DMS79 (cell line): ENCODE measurements around the gene IP6K1.
"Not testable (repeated sequence)": the region's sequence is repeated elsewhere in the genome, so short reads cannot be mapped to it uniquely, and the experiment has no call there.

Experiments used
- DNase-seq: peaks from one replicate; lab custom pipeline; 2025; lab: John Stamatoyannopoulos, UW

Gene IP6K1

GRCh38 chr3:49786357-49787181 lies at the start of gene IP6K1:
Gene IP6K1, minus strand, starts transcription at chr3:49786542. Its CDS starts 38,502 bp downstream, at chr3:49748040.
- DNase-seq, result peak; percentile 89

DNA sequence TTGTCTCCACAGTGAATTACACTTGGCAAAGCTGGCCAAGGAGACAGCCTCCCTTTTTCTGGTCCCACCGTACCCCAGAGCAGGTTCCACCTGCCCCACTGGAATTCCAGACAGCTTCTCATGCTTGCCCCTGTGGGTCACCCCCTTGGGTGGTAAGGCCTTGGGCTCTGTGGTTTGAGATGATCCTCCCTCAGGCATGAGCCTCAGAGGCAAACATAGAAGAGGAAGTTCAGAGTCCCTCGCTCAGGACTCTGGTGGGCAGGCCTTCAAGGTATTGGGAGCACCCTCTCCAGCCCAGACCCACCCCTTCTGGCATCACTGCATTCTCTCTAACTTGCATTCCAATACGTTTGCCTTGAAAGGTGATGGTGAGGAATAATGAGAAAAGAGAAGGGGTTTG lies 45.0 kb upstream of the IP6K1 start:
- DNase-seq, result no peak

DNA sequence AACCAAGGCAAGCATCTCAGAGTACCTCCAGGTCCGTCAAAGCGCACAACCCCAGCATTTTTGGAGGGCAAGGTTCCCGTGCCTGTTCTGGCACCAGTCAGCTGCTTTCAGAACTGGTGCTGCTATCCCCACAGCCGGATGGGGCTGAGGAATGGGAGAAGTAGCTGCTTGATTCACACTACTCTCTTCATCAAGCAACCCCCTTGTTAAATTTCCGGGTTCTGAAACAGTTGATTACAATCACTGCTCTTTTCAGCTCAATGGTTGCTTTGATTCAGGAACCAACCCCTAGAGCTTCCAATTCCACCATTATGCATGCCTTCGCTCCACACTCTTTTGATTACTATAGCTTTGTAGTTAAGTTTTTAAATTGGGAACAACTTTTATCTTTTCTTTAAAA lies 39.7 kb upstream of the IP6K1 start:
- DNase-seq, result no peak

- DNase-seq, result not testable (repeated sequence)
Observed at GRCh38 chr3:49823131-49823530, 36.8 kb upstream of the IP6K1 start.

- DNase-seq, result peak; percentile 20
Observed at GRCh38 chr3:49813497-49814174, 27.3 kb upstream of the IP6K1 start, which contains the start of gene UBA7. Gene UBA7, minus strand, starts transcription at chr3:49813953. Its CDS starts 166 bp downstream, at chr3:49813787.

GRCh38 chr3:49812916-49813496 lies 26.7 kb upstream of the IP6K1 start:
- DNase-seq, result peak; percentile 0

GRCh38 chr3:49807431-49808114 lies 21.2 kb upstream of the IP6K1 start:
- DNase-seq, result no peak

DNA sequence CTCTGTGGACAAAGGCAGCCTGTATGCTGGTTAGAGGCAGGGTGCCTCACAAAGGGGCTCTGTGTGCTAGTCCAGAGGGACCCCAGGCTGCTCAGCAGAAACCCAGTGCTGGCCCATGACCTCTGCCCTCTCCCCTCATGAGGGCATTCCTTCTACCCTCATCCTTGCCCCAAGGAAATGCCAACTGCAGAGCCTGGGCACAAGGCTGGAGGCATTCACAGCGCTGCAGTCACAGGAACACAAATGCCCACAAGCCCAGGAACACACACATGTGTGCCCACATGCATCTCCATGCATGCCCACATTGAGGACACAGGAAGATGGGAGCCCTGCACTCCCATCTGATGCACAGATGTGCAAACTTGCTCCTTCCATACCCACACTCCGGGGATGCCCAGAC lies 20.5 kb upstream of the IP6K1 start:
- no peak for DNase-seq

DNA sequence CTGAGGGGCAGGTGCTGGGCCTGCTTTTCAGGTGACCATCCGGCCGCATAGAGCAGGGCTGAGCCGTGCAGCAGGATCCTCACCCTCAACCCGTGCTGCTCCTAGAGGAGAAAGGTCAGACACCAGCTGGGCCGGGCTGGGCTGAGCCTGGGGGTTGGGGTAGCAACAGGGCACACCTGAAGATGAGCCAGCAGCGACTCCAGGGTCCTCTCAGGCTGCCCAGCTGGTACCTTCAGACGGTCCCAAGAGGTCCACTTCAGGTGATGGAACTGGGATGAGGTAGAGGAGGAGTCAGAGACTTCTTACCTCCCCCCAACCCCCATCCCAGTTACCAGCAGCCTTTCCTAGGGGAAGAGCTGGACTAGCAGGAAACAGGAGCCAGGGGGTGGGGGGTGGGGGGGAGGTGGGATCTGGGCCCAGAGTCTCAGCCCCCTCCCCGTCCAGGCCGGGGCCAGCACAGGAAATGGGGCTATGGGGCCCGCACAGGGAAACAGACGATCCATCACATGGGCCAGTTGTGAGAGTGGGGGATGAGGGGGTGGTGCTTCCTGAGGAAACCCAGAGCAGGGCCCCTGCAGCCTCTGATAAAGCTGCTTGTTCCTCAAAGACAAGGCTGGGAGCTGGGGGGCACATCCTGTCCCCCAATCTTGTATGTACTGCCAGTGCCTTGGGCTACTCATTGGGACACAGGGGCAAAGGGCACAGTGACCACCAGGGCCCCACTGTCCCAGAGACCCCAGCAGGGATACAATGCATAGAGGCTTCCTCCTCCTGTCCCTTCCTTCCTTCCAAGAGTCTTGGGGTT lies 19.8 kb upstream of the IP6K1 start:
- no peak for DNase-seq

DNA sequence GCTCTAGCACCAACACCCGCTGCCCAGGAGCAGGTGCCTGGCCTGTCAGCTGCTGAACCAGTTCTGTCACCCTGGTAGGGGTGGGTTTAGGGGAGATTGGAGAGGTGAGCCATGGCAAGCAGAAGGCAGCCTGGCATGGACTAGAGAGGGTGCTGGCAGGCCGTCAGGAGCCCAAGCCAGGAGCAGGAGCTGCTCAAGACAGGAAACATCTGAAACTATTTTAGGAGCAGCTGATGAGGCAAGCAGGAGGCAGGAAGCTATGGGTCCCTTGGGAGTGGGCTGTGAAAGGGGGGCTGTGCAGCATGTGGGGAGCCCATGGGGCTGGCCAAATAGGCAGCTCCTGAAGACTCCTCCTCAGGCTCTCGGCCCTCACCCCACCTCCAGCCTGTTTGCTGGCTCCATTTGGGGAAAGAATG lies 19.0 kb upstream of the IP6K1 start:
- peak; percentile 17 for DNase-seq

DNA sequence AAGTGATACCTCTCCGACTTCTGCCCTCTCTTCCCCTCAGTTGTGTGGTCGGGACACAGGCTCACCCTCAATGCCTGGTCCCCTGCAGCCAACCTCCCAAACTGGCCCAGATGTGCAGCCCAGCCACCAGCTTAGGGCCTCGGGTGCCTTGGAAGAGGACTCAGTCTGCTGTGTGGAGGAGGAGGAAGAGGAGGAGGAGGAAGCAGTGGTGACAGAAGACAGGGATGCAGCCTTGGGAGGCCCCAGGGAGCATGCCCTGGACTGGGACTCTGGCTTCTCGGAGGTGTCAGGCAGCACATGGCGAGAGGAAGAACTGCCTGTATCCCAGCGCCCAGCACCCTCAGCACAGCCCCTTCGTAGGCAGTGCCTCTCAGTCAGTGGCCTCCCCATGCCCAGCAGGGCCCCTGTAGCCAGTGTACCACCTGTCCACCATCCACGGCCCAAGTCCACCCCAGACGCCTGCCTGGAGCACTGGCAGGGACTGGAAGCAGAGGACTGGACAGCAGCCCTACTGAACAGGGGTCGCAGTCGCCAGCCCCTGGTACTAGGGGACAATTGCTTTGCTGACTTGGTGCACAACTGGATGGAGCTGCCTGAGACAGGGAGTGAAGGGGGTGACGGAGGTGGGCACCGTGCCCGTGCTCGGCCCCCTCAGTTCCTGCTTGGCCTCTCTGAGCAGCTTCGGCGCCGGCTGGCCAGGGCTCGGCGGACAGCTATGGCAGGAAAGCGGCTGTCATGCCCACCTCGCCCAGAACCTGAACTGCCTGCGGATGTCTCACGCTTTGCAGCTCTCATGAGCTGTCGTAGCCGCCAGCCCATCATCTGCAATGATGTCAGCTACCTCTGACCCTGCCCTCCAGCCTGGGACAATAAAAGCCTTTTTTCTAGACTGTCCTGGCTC lies 18.0 kb upstream of the IP6K1 start:
- no peak for DNase-seq

DNA sequence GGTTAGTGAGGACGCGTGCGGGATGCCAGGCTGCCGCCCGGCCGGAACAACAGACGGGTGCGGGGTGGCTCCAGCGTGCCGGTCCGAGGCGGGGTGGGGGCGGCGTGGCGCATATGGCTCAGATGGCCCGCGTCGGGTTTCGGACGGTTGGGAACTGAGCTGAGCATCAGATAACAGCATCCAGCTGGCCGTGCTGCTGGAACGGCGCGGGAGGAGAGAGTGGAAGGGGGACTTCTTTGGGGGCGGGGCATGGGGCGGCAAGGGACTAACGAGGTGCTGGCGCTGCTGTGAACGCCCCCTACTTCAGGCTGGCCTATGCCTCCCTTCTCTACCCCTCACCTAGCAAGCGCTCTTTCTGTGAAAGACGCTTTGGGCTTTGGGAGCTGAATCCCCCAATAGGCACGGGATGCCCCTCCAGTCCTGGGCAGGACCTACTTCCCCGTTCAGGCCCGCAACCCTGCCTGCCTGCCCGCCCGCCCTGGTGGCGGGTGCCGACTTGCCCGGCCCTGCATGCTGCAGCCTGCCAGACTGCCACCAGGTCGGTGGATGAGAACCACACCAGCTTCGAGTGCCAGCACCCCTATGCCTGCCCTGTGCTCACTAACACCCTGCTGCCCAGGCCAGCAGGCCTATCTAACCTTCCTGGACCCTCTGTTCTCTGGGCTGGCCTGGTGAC lies 17.3 kb upstream of the IP6K1 start:
- peak; percentile 19 for DNase-seq

GRCh38 chr3:49802719-49803464 lies 16.6 kb upstream of the IP6K1 start, which contains the start of gene INKA1:
Gene INKA1, plus strand, starts transcription at chr3:49803261. Its CDS starts 132 bp downstream, at chr3:49803393.
- peak; percentile 56 for DNase-seq

DNA sequence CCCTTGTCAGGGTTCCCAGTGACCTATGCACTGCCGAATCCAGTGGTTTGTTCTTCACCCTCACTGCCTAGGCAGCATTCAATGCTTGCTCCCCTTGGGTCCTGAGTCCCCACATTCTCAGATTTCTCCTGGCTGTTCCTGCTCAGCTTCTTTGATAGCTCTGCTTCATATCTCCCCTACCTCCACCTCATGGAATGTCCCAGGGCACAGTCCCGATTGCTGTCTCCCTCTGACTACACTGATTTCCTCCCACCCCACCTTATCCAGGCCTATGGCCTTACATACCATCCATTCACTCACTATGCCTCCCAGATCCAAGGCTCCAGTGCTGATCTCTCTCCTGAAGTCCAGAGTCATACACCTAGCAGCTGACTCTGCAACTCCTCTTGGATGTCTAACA lies 14.8 kb upstream of the IP6K1 start:
- no peak for DNase-seq

- no peak for DNase-seq
Observed at GRCh38 chr3:49799761-49800160, 13.4 kb upstream of the IP6K1 start, which contains the start of gene CDHR4. Gene CDHR4, minus strand, starts transcription at chr3:49799873. Its CDS starts 61 bp downstream, at chr3:49799812.

DNA sequence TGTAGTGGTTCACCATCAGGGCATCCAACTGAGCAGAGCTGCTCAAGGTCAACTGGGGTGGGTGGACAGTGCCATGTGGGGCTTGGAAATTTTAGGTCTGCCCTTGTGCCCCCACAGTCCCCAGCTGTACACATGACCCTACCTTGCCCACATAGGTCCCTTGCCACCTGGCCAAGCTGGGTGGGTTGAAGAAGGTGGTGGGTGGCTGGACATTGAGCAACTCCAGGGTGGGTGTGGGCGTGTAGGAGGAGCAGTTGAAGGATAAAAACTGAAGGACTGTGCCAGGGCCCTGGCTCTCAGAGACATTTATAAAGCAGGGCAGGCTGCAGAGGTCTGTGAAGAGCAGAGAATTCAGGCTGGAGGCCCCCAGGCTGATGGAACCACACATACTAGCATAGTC lies 12.8 kb upstream of the IP6K1 start:
- no peak for DNase-seq

DNA sequence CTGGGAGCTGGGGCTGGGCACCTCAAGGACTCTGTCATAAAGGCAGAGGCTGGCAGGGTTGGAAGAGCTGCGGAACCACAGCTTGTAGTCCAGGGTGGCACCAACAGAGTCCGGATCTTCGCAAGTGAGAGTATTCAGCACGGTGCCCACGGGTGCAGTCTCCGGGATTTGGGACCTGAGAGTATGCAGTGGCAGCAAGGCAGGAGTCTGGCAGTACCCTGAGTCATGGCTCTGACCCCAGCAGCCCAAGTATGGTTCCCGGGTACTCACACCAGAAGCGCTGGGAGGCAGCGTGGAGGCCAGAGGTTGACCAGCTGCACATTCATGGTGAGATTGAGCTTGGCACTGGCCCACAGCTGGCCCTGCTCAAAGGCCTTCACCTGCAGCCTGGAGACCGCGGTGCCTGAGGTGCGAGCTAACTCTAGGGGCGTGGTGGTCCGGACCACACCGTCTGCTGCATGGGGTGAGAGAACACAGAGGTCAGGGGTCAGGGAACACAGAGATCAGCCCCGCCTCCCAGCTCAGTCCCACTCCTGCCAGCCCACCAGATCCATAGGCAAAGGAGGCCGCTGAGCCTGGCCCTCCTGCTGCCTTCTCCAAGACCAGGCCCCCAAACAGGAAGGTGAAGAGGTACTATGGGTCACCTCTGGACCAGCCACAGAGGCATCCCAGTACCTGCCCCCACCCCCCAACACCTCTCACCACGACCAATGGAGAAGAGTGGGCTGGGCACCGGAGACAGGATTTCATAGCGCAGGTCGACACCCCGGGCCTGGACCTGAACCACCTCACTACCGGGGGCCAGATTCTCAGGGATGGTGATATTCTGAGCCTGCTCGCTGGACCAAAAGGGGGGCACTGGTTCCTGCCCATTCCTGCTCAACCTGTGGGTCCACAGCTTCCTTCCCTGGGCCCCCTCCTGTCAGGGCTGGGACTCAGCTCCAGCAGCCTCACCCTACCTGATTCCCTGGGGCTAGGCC lies 8.9 kb upstream of the IP6K1 start:
- no peak for DNase-seq

DNA sequence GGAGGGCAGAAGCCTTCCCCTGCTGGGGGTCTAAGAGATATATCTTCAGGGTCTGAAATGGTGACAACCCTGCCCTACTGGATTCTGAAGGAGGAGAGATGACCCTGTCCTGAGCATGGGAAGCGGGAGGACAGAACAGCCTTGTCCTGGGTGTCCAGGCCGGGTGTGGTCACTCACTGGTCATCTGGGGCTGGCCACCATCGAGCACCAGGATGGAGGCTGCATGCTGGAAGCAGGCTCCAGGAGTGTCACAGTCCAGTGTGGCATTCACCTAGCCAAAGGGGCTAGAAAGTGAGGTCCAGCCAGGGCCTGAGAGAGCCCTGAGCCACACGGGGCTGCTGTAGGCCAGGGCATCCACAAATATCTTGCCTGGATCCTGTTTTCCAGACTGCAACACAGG lies 8.1 kb upstream of the IP6K1 start:
- no peak for DNase-seq
